ENCODE measurements around the gene TMEM190. TPM values are rescaled to one million over a fixed set of nuclear protein-coding genes. Genes with fewer than 3 reads are reported as not detected.

TMEM190 gene
- total RNA-seq, 4 donors from 2014 or later: 1.1 TPM; not detected in 3

- no peak overlapping the region for H3K4me3 ChIP-seq
- TF ChIP-seq POLR2A (IDR thresholded peaks at IDR 0.05) (no peak), CTCF (IDR thresholded peaks at IDR 0.05) (no peak)
- intact Hi-C loops (cut with DNase I; ENCODE audit: low total_unique reads): no loop called here
- DNase-seq: no peak
- no peaks in the 10 kb centered on the region for H3K27me3 ChIP-seq
- no peaks in the 10 kb centered on the region for H3K9me3 ChIP-seq
- H3K36me3 ChIP-seq: no peaks in the 10 kb centered on the region
- H3K4me1 ChIP-seq: no peaks in the 10 kb centered on the region
- no peak overlapping the region for H3K27ac ChIP-seq
These were observed 49.4 kb downstream of the TMEM190 start for GRCh38 chr19:55426042-55426441.

Other genes starting within 250 kb of the TMEM190 start
- 1 to 10 TPM in 2 of 4 donors, not detected in 2; 2.5 to 9.3 TPM for gene TNNT1, start 227.6 kb upstream of the TMEM190 start, total RNA-seq
- 1 to 10 TPM in 1 of 4 donors, under 1 TPM in 1, not detected in 2; 0.55 to 3.3 TPM for gene TNNI3, start 219.1 kb upstream of the TMEM190 start, total RNA-seq
- 1 to 10 TPM in 3 of 4 donors, not detected in 1; 3.1 to 4.4 (median 3.9) TPM for gene DNAAF3, start 210.2 kb upstream of the TMEM190 start, total RNA-seq
- gene SYT5, start 196.5 kb upstream of the TMEM190 start, total RNA-seq: under 1 TPM in 1 of 4 donors, not detected in 3; 0.35 TPM
- 1 to 10 TPM in 2 of 4 donors, under 1 TPM in 1, not detected in 1; 0.29 to 3.8 (median 3.2) TPM for gene PTPRH, start 167.3 kb upstream of the TMEM190 start, total RNA-seq
- gene TMEM86B, start 148.1 kb upstream of the TMEM190 start, total RNA-seq: 1 to 10 TPM in 3 of 4 donors, not detected in 1; 1.8 to 7.9 (median 2.4) TPM
- 10 to 100 TPM in 2 of 4 donors, 1 to 10 TPM in 2; 5.6 to 70.4 (median 16.3) TPM for gene PPP6R1, start 117.8 kb upstream of the TMEM190 start, total RNA-seq
- gene HSPBP1, start 96.7 kb upstream of the TMEM190 start, total RNA-seq: 10 to 100 TPM in 3 of 4 donors, 1 to 10 TPM in 1; 1.3 to 37.4 (median 25.6) TPM
- gene BRSK1, start 92.8 kb upstream of the TMEM190 start, total RNA-seq: 10 to 100 TPM in 2 of 4 donors, 1 to 10 TPM in 1, not detected in 1; 4.1 to 17.1 (median 12.0) TPM
- gene TMEM150B, start 51.5 kb upstream of the TMEM190 start, total RNA-seq: 1 to 10 TPM in 1 of 4 donors, not detected in 3; 2.6 TPM
- gene KMT5C, start 37.0 kb upstream of the TMEM190 start, total RNA-seq: 10 to 100 TPM; 12.4 to 65.6 (median 15.9) TPM
- gene COX6B2, start 22.1 kb upstream of the TMEM190 start, total RNA-seq: 1 to 10 TPM in 1 of 4 donors, under 1 TPM in 1, not detected in 2; 0.14 to 4.6 TPM
- under 1 TPM in 1 of 4 donors, not detected in 3; 0.18 TPM for gene GARIN5B, start 13.6 kb upstream of the TMEM190 start, total RNA-seq
- 1 to 10 TPM in 1 of 4 donors, not detected in 3; 1.6 TPM for gene IL11, start 6.4 kb upstream of the TMEM190 start, total RNA-seq
- 1 to 10 TPM in 1 of 4 donors, under 1 TPM in 1, not detected in 2; 0.83 to 2.3 TPM for gene TMEM238, start 7.5 kb downstream of the TMEM190 start, total RNA-seq
- gene RPL28, start 9.1 kb downstream of the TMEM190 start, total RNA-seq: 1,000 to 10,000 TPM in 1 of 4 donors, 100 to 1,000 TPM in 2, 10 to 100 TPM in 1; 20.7 to 1,084 (median 431) TPM
- 100 to 1,000 TPM in 1 of 4 donors, 10 to 100 TPM in 2, 1 to 10 TPM in 1; 3.2 to 141 (median 21.5) TPM for gene UBE2S, start 31.0 kb downstream of the TMEM190 start, total RNA-seq
- gene SHISA7, start 66.5 kb downstream of the TMEM190 start, total RNA-seq: not detected
- 10 to 100 TPM in 3 of 4 donors, 1 to 10 TPM in 1; 1.2 to 78.6 (median 23.8) TPM for gene ISOC2, start 84.8 kb downstream of the TMEM190 start, total RNA-seq
- gene C19orf85, start 87.9 kb downstream of the TMEM190 start, total RNA-seq: not detected
- 10 to 100 TPM in 2 of 4 donors, 1 to 10 TPM in 1, not detected in 1; 1.0 to 29.5 (median 11.9) TPM for gene ZNF628, start 99.8 kb downstream of the TMEM190 start, total RNA-seq
- 10 to 100 TPM; 16.8 to 44.3 (median 19.6) TPM for gene NAT14, start 108.4 kb downstream of the TMEM190 start, total RNA-seq
- gene SSC5D, start 111.6 kb downstream of the TMEM190 start, total RNA-seq: 10 to 100 TPM in 3 of 4 donors, 1 to 10 TPM in 1; 5.0 to 50.8 (median 36.0) TPM
- not detected for gene SBK2, start 160.3 kb downstream of the TMEM190 start, total RNA-seq
- under 1 TPM in 2 of 4 donors, not detected in 2; 0.34 to 0.35 TPM for gene SBK3, start 168.7 kb downstream of the TMEM190 start, total RNA-seq
- gene ZNF579, start 204.0 kb downstream of the TMEM190 start, total RNA-seq: 10 to 100 TPM in 1 of 4 donors, 1 to 10 TPM in 1, not detected in 2; 4.4 to 21.9 TPM
- gene FIZ1, start 222.7 kb downstream of the TMEM190 start, total RNA-seq: 10 to 100 TPM in 1 of 4 donors, 1 to 10 TPM in 1, under 1 TPM in 2; 0.26 to 19.3 (median 2.4) TPM
- gene ZNF524, start 223.5 kb downstream of the TMEM190 start, total RNA-seq: 10 to 100 TPM in 3 of 4 donors, 1 to 10 TPM in 1; 5.4 to 20.4 (median 14.6) TPM
- 10 to 100 TPM in 1 of 4 donors, 1 to 10 TPM in 2, not detected in 1; 2.0 to 24.2 (median 3.2) TPM for gene ZNF865, start 228.8 kb downstream of the TMEM190 start, total RNA-seq
- 1 to 10 TPM; 4.1 to 9.6 (median 7.4) TPM for gene ZNF784, start 247.7 kb downstream of the TMEM190 start, total RNA-seq